ENCODE data around the gene RPRM. TPM values are rescaled to one million over a fixed set of nuclear protein-coding genes. Genes with fewer than 3 reads are reported as not detected.
"Not testable (repeated sequence)": the region's sequence is repeated elsewhere in the genome, so short reads cannot be mapped to it uniquely, and the experiment has no call there.

RPRM gene
- 0.21 TPM for total RNA-seq

DNA sequence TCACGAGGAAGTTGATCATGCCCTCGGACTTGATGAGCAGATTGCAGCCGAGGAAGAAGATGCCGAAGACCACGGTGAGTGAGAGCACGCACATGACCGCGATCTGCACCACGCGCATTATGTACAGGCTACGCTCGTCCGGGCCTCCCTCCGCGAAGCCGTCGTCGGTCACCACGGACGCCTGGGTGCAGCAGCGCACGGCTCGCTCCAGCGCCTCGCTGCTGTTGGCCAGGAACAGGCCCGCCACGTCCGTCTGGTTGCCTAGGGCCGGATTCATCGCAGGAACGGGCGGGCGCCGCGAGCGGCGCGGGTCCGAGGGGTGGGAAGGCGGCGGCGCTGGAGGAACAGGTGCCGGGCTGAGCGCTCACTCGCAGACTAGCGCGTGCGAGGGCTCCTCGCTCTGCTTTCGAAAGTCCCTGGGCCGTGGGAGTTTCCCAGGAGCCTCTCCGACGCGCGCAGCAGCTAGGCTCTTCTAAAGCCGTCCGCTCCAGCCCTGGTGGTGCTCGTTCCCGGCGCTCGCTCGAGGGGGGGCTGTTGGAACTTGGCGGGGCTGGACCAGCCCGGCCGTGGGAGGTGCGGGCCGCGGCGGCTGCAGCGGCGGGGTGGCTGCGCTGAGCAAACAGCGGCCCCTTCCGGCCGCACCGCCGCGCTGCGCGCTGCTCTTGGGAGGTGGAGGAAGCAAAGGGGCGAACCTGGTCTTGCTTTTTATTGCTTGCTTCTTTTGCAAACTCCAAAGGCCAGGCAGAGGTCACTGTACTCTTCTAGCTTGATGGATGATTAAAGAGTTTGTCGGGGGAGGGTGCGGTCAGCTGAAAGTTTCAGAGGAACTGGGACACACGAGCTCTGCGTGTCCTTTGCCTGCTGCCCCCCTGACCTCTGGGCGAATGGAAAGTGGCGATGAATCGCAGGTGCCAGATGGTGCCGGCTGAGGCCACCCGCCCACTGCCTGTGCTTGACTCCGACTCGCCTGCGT lies at the start of gene RPRM:
RPRM (minus strand) TSS at position 474 of the 973 bp plus-strand sequence; CDS start at position 277, 197 bp downstream.
- DNase-seq: peak; percentile 86

DNA sequence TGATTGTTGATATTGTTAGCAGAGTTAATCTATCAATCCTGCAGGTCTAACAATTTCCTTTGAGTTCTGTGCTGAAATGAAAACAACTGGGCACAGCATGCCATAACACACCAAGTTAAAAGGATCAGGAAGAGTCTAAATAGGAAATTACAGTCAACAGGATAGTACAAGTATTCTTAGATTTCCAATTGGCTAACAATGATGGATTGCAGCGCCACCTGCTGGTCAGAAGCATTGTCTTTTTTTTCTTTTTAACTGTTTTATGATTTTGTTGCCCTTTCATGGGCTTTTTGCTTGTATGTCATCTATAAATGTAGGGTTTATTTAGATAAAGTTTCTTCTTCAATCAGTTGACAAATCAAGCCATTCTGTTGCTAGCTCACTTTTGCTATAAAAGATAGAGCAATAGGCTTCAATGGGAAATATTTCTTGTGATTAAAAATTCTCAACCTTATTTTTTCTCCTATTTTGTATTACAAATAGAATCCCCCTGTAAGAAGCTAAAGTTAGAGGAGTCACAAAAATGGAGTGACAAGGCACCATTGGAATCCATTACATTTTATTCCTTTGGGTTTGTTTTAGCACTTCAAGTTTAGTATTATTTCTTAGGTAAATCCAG lies 40.8 kb upstream of the RPRM start:
- peak; percentile 78 for DNase-seq

DNA sequence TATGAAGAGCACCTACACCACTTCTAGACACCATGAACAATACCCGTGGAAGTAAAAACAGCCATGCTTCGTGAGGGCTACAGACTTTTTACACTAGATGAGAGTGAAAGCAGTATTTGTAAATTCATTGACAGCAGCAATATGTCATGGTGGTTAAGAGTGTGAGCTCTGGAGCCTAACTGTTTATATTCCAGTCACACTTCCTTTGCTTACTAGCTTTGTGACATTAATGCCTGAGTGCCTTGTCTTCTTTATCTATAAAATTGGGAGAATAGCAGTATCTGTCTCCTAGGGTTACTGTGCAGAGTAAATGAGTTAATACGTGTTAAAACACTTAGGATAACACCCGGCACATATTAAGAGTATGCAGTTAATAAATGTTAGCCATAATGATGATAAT lies 33.8 kb upstream of the RPRM start:
- DNase-seq: no peak

DNA sequence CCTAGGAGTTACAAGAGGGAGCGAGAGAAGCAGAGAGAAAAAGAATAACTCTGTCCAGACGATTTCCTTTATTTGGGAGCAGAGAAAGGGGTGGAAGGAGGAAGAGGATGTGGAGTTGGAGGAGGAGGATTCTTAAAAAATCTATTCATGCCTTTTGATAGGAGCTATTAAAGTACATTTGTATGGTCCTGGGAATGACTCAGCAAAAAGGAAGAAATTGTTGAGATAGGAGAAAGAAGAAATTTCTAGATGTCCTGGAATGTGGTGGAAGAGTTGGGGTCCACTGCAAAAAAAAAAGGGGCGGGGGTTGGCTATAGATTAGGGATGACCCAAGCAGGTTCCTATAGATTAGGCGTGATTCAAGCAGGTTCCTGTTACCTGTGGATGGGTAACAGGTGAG lies 32.4 kb upstream of the RPRM start:
- no peak for DNase-seq

DNA sequence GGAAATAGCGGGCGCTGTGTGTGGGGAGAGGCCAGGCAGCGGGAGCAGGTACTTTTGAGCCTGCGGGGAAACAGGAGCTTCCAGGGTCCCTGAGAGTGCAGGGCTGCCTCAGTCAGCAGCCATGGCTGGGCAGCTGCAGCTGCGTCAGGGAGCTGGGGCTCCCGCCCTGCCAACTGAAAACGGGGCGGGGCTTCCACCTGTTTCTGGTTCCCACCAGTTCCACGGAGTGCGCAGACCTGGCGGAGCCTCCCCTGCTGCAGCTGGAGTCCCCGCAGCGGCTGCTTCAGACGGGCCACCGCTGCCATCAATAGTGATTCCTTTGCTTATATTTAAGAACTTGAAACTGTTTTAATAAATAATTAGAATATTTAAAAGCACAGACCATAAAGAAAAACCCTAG lies 30.6 kb upstream of the RPRM start:
- DNase-seq: no peak

DNA sequence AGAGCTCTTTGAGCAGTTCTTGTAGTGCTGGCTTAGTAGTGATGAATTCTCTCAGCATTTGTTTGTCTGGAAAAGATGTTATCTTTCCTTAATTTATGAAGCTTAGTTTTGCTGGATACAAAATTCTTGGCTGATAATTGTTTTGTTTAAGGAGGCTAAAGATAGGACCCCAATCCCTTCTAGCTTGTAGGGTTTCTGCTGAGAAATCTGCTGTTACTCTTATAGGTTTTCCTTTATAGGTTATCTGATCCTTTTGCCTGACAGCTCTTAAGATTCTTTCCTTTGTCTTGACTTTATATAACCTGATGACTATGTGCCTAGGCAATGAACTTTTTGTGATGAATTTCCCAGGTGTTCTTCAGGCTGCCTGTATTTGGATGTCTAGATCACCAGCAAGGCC lies 27.9 kb upstream of the RPRM start:
- DNase-seq: not testable (repeated sequence)

DNA sequence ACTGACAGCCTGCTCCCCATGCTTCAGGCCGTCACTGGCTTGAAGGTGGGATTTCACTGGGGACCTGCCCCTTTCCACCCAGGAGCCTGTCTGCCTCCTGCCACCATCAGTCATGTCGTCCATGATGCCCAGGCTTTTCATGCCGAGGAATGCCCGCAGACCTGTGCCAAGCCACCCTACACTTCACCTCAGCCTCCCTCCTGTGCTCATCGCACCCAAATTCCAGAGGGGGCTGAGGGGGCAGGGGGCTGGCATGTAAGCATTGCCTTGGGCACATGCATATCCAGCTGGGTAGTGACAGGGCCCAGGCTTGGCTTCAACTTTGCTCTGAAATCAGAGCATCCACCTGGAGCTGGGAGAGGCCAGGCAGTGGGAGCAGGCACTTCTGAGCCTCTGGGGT lies 20.9 kb upstream of the RPRM start:
- no peak for DNase-seq

DNA sequence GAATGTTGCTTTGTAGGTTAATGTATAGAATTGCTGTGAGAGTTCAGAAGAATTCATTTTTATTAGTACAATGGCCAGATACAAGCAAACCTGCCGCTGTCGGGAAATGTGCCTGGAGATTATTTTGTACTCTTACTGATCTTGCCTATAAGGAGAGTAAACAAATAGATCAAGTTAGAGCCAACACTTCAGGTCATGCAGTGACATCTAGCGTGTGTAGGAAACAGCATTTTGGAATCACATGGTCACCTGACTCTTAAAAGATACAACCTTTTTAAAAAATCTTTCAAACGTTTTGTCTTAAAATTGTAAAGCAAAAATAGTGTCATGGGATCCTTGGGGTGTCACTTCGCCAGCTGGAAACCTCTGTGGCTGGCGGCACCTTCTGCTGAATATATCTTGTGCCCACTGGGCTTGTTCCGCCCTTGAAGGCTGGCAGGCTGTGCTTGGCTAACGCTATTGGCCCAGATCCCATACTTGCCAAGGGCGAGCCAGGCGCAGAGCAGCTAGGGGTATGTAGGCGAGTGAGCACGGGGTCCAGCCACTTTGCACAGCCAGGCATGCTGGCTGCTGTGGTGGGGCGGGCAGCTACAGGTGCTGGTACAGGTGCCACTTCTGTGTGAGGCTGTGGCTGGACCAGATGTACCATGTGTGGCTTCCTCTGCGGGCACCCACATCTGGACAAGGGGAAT lies 19.5 kb upstream of the RPRM start:
- DNase-seq: no peak

DNA sequence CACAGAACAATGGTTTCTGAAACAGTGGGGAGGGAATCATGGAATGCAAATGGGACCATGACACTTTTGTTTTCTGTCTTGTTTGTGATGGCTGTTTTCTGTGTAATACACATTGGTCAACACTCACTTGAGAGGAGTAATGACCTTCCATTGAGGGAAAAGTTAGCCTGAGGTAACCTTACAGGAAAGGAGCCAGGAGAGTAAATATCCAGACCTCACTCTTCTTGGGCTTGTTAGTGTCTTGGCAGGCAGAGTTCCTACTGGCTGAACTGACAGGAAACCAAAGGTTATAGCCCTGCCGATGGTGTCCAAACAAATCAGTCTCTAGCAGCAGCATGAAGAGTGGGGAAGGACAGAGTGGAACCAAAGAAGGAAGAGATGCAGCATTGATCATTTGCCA lies 17.2 kb upstream of the RPRM start:
- peak; percentile 2 for DNase-seq

DNA sequence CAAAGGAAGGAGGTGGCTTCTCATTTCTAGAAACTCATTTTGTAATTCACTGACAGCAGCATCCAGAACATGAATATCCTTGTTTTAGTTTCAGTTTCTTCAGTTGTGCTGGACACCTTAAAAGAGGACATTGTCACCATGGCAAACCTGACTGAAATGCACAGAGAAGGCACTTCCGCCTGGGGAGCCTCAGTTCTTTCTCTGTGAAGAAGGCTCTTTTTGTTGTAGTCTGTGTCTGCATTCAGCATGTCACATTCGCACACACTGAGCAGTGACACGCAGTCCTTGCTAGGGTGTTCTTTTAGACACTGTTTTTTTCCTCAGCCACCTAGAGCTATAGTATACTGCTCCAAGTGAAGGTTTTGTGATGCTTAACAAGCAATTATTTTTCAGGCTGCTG lies 9.5 kb upstream of the RPRM start:
- DNase-seq: no peak

DNA sequence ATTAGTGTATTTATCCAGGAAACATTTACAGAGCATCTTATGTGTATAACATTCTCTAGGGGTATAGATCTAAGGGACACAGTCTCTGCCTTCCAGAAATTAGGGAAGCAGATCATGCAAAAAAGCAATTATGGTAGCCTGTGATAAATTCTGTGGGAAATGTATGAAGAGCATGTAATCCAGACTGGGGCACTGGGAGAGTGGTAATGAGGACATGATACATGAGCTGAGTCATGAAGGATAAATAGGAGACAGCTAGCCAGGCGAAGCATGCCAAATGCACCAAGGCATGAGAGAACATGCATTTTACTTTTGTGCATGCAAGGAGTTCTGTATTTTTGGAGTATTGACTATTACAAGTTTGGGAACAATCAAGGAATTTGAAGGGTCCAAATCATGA lies 8.9 kb upstream of the RPRM start:
- no peak for DNase-seq

DNA sequence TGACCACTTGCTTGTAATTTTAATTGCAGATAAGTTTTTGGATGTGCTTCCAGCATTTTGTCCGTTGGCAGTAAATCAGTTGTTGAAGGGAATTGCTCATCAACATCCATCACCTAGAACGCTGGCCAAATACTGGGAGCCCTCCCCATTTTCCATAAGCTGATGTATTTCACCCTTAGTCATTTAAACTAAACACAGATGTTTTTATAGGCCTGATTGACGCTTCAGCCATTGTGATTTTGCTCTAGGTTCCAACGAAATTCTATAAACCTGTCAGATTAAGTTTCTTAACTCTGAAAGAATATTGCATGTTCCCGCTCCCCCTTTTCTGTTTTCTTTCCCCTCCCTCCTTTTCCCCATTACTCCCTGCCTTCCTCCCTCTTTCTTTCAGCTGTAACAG lies 1.0 kb upstream of the RPRM start:
- DNase-seq: peak; percentile 57

DNA sequence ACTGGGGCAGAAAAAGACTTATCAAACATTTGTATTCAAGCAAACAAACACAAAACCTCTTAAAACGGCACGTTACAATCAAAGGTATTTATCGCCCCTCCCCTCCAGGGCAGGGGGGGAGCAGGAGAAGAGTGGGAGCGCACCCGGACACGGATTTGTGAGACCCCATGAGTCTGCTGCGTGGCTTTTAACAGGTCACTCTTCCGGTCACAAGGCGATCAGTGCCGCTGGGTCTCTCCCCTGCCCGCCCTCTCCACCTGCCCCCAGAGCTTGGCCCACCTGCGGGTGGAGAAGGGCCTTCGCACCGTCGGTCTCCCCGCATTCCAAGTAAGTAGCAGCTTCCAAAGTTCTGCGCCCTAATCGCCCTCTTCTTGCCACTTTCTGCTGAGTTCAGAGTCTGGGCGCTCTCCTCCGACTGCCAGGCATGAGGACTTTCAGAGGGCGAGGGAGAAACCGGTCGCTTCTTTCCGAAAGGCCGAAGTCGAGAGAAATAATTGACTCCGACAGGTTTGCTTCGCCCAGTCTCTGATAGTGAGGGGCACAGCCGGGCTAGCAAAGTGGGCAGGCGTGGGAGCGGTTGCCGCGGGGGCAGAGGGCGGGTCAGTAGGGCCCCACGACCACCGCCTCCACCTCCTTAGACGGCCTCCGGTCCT lies 800 bp downstream of the RPRM start:
- DNase-seq: peak; percentile 11

DNA sequence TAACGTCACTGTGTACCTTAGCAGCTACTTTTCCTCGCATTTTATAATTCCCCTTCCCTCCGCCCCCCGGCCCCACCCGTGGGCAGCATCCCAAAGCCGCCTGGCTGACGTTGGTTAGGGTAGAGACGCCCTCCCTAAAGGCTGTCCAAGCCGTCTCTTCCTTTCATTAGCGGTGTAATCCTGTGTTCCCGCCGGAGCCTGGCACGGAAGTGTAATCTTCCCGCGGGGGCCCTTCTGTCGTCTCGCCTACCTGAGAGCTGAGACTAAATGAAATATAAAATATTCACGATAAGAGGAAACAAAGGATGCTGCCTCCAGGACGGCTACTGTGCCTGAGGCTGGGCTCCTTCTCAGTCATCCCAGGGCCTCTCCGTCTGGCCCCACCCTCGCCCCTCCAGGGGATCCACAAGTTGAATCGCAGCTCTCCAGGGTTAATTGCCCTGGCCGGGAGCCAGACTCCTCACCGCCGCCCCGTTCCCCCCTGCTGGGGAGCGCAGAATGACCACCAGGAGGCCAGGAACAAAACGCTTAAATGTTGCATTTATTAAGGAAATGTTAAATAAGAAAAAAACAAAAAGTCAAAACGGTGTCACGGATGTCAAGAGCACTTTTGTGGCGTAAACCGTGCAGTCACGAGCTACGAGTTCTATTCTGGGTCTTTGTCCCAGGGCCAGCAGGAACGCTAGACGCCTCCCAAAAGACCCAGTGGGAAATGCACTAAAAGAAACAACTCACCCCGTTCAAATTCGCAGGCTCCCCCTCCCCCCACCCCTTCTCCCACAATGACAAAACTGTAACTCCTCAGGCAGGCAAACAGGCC lies 1.5 kb downstream of the RPRM start:
- peak; percentile 24 for DNase-seq

DNA sequence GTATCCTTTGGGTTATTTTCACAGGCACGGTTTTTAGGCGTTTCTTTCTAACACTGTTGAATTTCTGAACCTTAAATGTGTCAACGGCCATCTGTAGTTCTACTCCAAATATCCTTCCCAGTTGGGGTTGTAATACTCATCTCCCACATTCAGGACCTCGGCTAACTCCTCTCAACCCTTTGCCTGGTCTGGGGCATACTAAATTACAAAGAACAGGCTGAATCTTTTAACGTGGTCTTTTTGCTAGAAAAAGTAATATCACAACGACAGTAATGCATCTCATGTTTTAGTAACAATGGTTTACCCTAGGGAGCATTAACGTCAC lies 2.1 kb downstream of the RPRM start:
- DNase-seq: peak; percentile 22

DNA sequence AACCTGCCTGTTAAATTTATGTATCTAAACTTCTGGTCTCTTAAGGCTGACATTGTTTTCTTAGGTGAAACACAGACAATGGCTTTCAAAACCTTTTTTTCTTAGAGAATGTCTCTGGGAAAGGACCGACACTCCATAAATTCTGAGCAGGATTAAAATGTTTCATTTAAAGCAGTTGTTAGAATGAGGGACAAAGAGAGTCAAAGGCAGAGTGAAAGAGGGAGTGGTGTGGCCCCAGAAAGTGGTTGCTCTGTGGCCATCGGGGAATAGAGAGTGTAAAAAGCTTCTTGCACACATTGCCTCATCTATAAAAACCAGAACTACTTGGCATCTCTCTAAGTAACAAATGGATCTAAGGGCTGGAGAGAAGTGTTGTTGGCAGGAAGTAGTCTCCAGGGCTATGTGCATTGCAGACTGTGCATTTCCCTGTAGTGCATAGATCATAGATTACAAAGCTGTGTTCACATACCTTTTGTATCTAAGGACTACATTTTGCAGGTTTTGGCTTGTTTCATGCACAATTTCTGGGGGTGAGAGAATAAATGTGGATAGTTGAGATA lies 3.6 kb downstream of the RPRM start:
- peak; percentile 20 for DNase-seq

DNA sequence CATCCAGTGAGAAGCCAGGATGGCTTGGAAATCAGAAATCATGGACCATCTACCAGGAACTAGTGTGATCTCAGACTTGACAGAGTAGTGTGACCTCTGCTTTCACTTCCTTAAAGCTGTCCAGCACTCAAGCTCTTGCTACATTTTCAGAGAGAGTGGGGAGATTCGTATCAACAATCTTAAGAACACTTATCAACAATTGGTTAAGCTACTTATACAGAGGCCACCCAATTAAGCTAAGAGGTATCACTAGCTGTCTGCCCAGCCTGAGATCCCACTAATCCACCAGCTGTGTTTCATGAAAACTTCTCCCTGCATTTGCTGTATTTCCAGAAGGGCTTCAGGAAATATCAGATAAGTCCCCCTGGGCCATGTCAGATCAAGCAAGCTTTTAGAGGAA lies 4.2 kb downstream of the RPRM start:
- DNase-seq: no peak

DNA sequence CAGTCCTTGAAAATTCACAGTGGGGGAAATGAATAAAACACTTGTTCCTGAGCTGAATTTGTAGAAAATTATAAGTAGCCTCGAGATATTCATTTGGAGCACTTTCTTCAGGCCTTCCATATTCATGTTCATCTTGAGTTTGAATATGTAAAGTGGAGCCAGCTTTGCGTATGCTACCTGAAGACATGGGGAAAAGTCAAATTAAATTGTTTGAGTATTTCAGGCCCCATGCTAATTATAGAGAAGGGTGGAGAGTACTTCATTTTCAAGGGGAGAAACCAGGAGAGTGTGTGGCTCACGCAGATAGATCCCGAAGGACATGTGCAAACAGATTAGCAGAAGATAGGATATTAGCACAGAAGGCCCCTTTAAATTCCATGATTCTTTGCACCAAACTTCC lies 7.7 kb downstream of the RPRM start:
- DNase-seq: no peak

DNA sequence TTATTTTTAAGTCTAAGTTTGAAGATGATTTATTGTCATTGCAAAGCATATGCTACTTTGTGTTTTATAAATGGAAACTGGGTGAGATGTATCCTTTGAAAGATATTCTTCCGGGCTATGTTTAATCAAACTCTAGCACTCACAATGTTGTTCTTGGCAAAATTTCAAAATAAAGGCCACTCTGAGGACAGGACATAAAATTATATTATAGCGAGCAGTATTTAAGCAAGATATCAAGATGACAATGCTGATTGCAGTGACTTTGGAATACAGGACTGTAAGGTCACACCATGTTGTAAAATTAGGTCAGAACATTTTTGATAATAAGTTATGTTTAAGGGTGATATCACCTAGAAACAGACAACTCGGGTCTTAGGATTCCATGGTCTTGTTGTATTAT lies 14.2 kb downstream of the RPRM start:
- no peak for DNase-seq

DNA sequence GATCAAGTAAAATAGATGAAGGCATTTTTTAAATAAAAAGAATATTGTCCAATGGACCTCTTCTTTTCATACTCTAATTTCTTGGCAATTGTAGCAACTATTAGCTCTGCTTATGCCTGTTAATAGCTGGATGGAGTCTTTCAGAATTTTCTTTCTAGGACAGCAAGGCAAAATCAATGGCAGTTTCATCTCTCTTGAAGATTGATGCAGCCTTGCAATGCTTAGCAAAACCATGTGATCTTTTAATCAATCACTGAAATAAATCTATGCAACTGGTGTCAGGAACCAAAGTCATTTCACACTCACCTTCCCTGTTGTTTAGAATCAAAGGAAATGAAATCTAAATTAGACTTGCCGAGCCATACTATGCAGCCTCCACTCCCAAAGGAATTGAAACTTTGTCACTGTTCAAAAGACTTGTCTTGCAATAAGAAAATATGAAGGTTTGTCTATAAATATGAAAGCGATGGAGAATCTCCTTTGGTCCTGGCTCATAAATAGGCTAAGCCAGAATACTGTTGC lies 16.2 kb downstream of the RPRM start:
- DNase-seq: no peak

DNA sequence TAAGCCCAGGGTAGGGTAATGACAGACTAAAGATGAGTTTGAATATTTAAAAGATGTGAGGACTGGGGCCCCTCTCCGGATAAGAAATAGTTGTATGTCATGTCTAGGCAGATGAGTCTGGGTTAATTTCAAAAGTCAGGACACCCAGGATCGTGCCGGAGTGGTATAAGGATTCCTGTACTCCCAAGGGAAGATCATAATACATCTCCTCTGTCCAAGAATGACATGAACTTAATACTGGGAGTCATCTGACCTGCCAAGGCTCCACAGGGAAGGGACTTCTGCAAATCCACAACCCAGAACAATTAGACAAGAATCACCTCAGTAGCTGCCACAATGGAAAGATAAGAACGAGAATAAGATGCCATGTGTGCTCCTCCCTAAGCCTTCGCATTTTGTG lies 17.1 kb downstream of the RPRM start:
- DNase-seq: no peak
